HG03571 (cell line): ENCODE measurements around the gene FAM3D.
"Not testable (repeated sequence)": the region's sequence is repeated elsewhere in the genome, so short reads cannot be mapped to it uniquely, and the experiment has no call there.

Experiments used
- ATAC-seq: cut with Tn5 transposase; IDR thresholded peaks from one replicate; pipeline ENCODE4 v1.9.1; 2021; ENCODE audit not compliant: unreplicated experiment

Gene FAM3D

GRCh38 chr3:58666683-58667082, at the start of gene FAM3D:
Gene FAM3D (minus strand): TSS chr3:58666774. CDS start chr3:58655563, 11,211 bp downstream.
- ATAC-seq: no peak

- ATAC-seq: no peak
These were observed 47.3 kb upstream of the FAM3D start for GRCh38 chr3:58713715-58714401.

- ATAC-seq: no peak
These were observed 45.3 kb upstream of the FAM3D start for GRCh38 chr3:58711871-58712270.

- ATAC-seq: not testable (repeated sequence)
These were observed 42.4 kb upstream of the FAM3D start for GRCh38 chr3:58708983-58709382.

GRCh38 chr3:58708116-58708791, 41.7 kb upstream of the FAM3D start:
- ATAC-seq: no peak

GRCh38 chr3:58707390-58707930, 40.9 kb upstream of the FAM3D start:
- ATAC-seq: no peak

- no peak for ATAC-seq
These were observed 40.0 kb upstream of the FAM3D start for GRCh38 chr3:58706395-58707167.

GRCh38 chr3:58704745-58705144, 38.2 kb upstream of the FAM3D start:
- ATAC-seq: no peak

GRCh38 chr3:58704304-58704703, 37.7 kb upstream of the FAM3D start:
- not testable (repeated sequence) for ATAC-seq

- ATAC-seq: no peak
These were observed 31.7 kb upstream of the FAM3D start for GRCh38 chr3:58698246-58698645.

GRCh38 chr3:58697561-58697960, 31.0 kb upstream of the FAM3D start:
- peak; percentile 55 for ATAC-seq

GRCh38 chr3:58696813-58697212, 30.2 kb upstream of the FAM3D start:
- not testable (repeated sequence) for ATAC-seq

- no peak for ATAC-seq
These were observed 29.5 kb upstream of the FAM3D start for GRCh38 chr3:58696093-58696492.

GRCh38 chr3:58695284-58695683, 28.7 kb upstream of the FAM3D start:
- not testable (repeated sequence) for ATAC-seq

- ATAC-seq: peak; percentile 61
These were observed 27.6 kb upstream of the FAM3D start for GRCh38 chr3:58693940-58694850.

GRCh38 chr3:58692484-58692883, 25.9 kb upstream of the FAM3D start:
- ATAC-seq: no peak

GRCh38 chr3:58691997-58692396, 25.4 kb upstream of the FAM3D start:
- no peak for ATAC-seq

GRCh38 chr3:58690490-58690889, 23.9 kb upstream of the FAM3D start:
- no peak for ATAC-seq

GRCh38 chr3:58688574-58688973, 22.0 kb upstream of the FAM3D start:
- ATAC-seq: no peak

- ATAC-seq: no peak
These were observed 20.3 kb upstream of the FAM3D start for GRCh38 chr3:58686847-58687246.
